GM12873 (cell line): ENCODE measurements around the gene NFASC.

ENCODE experiments used
- CTCF ChIP-seq: IDR thresholded peaks from 2 replicates; pipeline ENCODE4 v1.5.1; 2012; ENCODE audit warnings: low read depth, mild to moderate bottlenecking, moderate library complexity, low read length, control low read depth; ENCODE audit not compliant: insufficient read depth; ENCODE audit errors: missing control alignments

NFASC gene

GRCh38 chr1:204990721-204991341, 120.2 kb downstream of the NFASC start:
- TF ChIP-seq CTCF: no peak

GRCh38 chr1:204991342-204991844, 120.7 kb downstream of the NFASC start:
- no peak for TF ChIP-seq CTCF

- no peak for TF ChIP-seq CTCF
Measured at GRCh38 chr1:204992201-204992997, 121.7 kb downstream of the NFASC start.

DNA sequence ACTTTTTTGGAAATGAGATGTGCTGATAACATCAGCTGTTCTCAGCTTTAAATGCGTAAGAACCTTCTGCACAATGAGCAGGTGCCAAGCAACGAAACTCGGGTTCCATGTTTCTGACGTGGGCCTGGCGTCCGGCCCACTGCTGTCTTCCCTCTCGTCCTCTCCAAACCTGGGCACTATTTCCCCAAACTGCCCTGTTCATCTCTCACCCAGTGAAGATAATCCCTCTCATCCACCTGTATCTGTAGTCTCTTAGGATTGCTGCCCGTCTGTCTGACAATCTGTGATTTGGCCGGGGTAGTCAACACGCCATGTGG, 122.3 kb downstream of the NFASC start:
- no peak for TF ChIP-seq CTCF

DNA sequence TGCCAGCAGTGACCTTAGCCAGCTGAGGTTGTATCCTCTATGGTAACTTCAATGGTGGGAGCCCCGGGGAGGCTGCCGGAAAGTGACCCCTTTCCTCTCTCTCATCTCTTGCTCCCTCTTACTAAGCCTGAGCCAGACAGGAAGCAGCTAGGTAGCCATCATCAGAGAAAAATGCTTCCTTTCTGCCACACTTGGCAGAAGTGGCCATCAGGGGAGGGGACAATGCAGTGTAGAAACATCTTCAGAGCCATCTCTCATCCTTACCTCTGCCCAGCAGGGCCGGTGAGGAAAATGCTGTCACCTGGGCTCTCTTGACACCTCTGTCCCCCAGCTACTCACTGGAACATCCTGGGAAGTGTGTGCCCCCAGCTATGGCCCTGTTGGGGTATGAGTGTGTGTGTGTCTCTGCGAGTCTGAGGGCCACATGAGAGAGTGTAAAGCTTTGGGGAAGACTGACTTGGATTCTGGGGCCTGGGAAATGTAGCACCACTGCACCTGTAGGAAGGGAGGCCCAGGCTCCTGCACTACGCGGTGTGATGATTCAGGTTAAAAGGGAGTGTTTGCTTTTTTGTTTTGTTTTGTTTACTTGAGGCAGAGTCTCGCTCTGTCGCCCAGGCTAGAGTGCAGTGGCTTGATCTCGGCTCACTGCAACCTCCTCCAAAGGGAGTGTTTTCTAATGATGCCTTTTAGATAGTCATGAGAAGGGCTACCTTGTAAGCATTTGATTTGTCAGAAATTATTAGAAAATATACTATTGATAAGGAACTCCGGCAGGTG, 123.6 kb downstream of the NFASC start:
- TF ChIP-seq CTCF: no peak

- TF ChIP-seq CTCF: no peak
Measured at GRCh38 chr1:204996981-204997380, 126.3 kb downstream of the NFASC start.
